Neural cell (in vitro differentiated cells): ENCODE data around the gene ASNSD1. TPM values are rescaled to one million over a fixed set of nuclear protein-coding genes. Genes with fewer than 3 reads are reported as not detected.

ENCODE experiments used
- H2AFZ ChIP-seq: fragments of 200-600, 300-800 bp; sonication (generic), shearing (Covaris generic); 2 replicates; pipeline ENCODE4 v1.6.0; 2014; ENCODE audit warnings: low read depth, mild to moderate bottlenecking, antibody characterized with exemption, low read length, moderate library complexity
- H3F3A ChIP-seq: fragments of 200-600 bp; shearing (Covaris generic); 2 replicates; pipeline ENCODE4 v1.6.1; 2016; ENCODE audit warnings: mild to moderate bottlenecking, moderate library complexity, mixed read lengths, antibody characterized with exemption, low read length; ENCODE audit not compliant: insufficient read depth, poor library complexity, severe bottlenecking
- H3K27ac ChIP-seq: fragments of 200-600, 300-800 bp; sonication (generic), shearing (Covaris generic); 2 replicates; pipeline ENCODE4 v1.5.1; 2014; ENCODE audit warnings: mild to moderate bottlenecking, low read length, moderate library complexity
- H3K27me3 ChIP-seq: fragments of 300-800, 200-600 bp; sonication (generic), shearing (Covaris generic); 2 replicates; pipeline ENCODE4 v1.6.0; 2014; ENCODE audit warnings: mild to moderate bottlenecking, low read depth, low read length, moderate library complexity; ENCODE audit not compliant: insufficient read depth
- H3K36me3 ChIP-seq: fragments of 300-800, 200-600 bp; sonication (generic), shearing (Covaris generic); 2 replicates; pipeline ENCODE4 v1.5.1; 2014; ENCODE audit warnings: mild to moderate bottlenecking, antibody characterized with exemption, low read length, moderate library complexity; ENCODE audit not compliant: insufficient read depth
- H3K4me2 ChIP-seq: fragments of 300-800, 200-600 bp; sonication (generic), shearing (Covaris generic); 2 replicates; pipeline ENCODE4 v1.6.0; 2014; ENCODE audit warnings: mild to moderate bottlenecking, low read length
- H3K4me3 ChIP-seq: fragments of 300-800, 200-600 bp; sonication (generic), shearing (Covaris generic); 2 replicates; pipeline ENCODE4 v1.5.1; 2014; ENCODE audit warnings: mild to moderate bottlenecking, low read length, moderate library complexity
- H3K79me2 ChIP-seq: fragments of 200-600 bp; shearing (Covaris generic); replicated peaks from 2 replicates; pipeline ENCODE4 v1.6.0; 2014; ENCODE audit warnings: mild to moderate bottlenecking, low read length, moderate library complexity; ENCODE audit not compliant: insufficient read depth
- H3K9ac ChIP-seq: fragments of 300-800, 200-600 bp; sonication (generic), shearing (Covaris generic); 2 replicates; pipeline ENCODE4 v1.6.1; 2016; ENCODE audit warnings: mild to moderate bottlenecking, low read length, mixed read lengths
- H3K9me2 ChIP-seq: fragments of 200-600 bp; shearing (Covaris generic); 2 replicates; pipeline ENCODE4 v1.6.1; 2016; ENCODE audit warnings: mild to moderate bottlenecking, low read length, mixed read lengths; ENCODE audit not compliant: insufficient read depth
- H3K9me3 ChIP-seq: fragments of 200-600, 300-800 bp; sonication (generic), shearing (Covaris generic); 2 replicates; pipeline ENCODE4 v1.6.1; 2016; ENCODE audit warnings: mild to moderate bottlenecking, mixed run types, low read length, moderate library complexity, mixed read lengths
- H4K20me1 ChIP-seq: fragments of 200-600 bp; shearing (Covaris generic); 2 replicates; pipeline ENCODE4 v1.6.1; 2016; ENCODE audit warnings: mild to moderate bottlenecking, mixed run types; ENCODE audit not compliant: insufficient read depth
- EP300 ChIP-seq: fragments of 450-650 bp; conservative IDR thresholded peaks from 2 replicates; pipeline ENCODE4 v1.6.1; 2014; ENCODE audit warnings: antibody characterized with exemption, mild to moderate bottlenecking, moderate library complexity; ENCODE audit not compliant: poor library complexity, severe bottlenecking
- EZH2 ChIP-seq: fragments of 200-600, 300-800 bp; shearing (Covaris generic), sonication (generic); IDR thresholded peaks from 2 replicates; pipeline ENCODE4 v1.6.1; 2014; ENCODE audit warnings: antibody characterized with exemption, low read length, borderline replicate concordance, mild to moderate bottlenecking; ENCODE audit not compliant: insufficient read depth, poor library complexity, severe bottlenecking
- MXI1 ChIP-seq: fragments of 450-650 bp; conservative IDR thresholded peaks from 2 replicates; pipeline ENCODE4 v1.6.1; 2014; ENCODE audit warnings: antibody characterized with exemption, mild to moderate bottlenecking; ENCODE audit not compliant: poor library complexity, severe bottlenecking
- POLR2AphosphoS5 ChIP-seq: IDR thresholded peaks from 2 replicates; pipeline ENCODE4 v1.6.1; 2012
- RAD21 ChIP-seq: fragments of 450-650 bp; conservative IDR thresholded peaks from 2 replicates; pipeline ENCODE4 v1.6.1; 2014; ENCODE audit warnings: antibody characterized with exemption, mild to moderate bottlenecking, moderate library complexity
- SMC3 ChIP-seq: fragments of 450-650 bp; conservative IDR thresholded peaks from 2 replicates; pipeline ENCODE4 v1.6.1; 2014; ENCODE audit warnings: antibody characterized with exemption, mild to moderate bottlenecking, moderate library complexity; ENCODE audit not compliant: poor library complexity
- TAF1 ChIP-seq: IDR thresholded peaks from 2 replicates; pipeline ENCODE4 v1.6.1; 2012; ENCODE audit warnings: low read depth
- polyA plus RNA-seq: library from polyadenylated mRNA; depleted of rRNA; stranded (reverse); fragments of >200 nt; gene quantifications from 2 replicates; pipeline ENCODE4 v1.2.3, GENCODE V29; 2014
- TF ChIP-seq, protein P1 (sequence below): fragments of 450-650 bp; IDR thresholded peaks from 2 replicates; pipeline ENCODE4 v1.5.1; 2014; ENCODE audit warnings: antibody characterized with exemption, mild to moderate bottlenecking, moderate library complexity; ENCODE audit not compliant: poor library complexity, severe bottlenecking
- TF ChIP-seq, protein P2 (sequence below): IDR thresholded peaks from 2 replicates; pipeline ENCODE4 v1.6.1; 2012; ENCODE audit warnings: borderline replicate concordance

Gene ASNSD1
- polyA plus RNA-seq, 1 donor from 2014 or later, result 94.3 TPM

DNA sequence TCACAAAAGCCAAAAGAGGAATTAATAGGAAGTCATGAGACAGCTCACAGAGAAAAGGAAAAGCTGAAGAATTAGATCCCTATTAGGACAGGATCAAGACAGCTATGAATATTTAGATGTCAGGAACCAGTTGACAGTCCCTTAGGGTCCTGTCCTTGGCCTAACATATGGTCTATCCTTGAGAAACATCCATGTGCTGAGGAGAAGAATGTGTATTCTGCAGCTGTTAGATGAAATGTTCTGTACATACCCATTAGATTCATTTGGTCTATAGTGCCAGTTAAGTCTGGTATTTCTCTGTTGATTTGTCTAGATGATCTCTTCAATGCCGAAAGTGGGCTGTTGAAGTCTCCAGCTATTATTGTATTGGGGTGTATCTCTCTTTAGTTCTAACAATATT, 43.1 kb upstream of the ASNSD1 start:
- H3K36me3 ChIP-seq, result no peaks in the 10 kb centered on the region
- no peaks in the 10 kb centered on the region for H3K9me2 ChIP-seq
- H3K4me3 ChIP-seq, result no peak overlapping the region
- H4K20me1 ChIP-seq, result no peaks in the 10 kb centered on the region
- H2AFZ ChIP-seq, result no peak overlapping the region
- H3K4me2 ChIP-seq, result no peak overlapping the region
- no peaks in the 10 kb centered on the region for H3F3A ChIP-seq
- H3K9me3 ChIP-seq, result no peaks in the 10 kb centered on the region
- no peaks in the 10 kb centered on the region for H3K79me2 ChIP-seq
- H3K9ac ChIP-seq, result no peak overlapping the region
- no peaks in the 10 kb centered on the region for H3K27me3 ChIP-seq
- no peak overlapping the region for H3K27ac ChIP-seq
- TF ChIP-seq, protein P1, sequence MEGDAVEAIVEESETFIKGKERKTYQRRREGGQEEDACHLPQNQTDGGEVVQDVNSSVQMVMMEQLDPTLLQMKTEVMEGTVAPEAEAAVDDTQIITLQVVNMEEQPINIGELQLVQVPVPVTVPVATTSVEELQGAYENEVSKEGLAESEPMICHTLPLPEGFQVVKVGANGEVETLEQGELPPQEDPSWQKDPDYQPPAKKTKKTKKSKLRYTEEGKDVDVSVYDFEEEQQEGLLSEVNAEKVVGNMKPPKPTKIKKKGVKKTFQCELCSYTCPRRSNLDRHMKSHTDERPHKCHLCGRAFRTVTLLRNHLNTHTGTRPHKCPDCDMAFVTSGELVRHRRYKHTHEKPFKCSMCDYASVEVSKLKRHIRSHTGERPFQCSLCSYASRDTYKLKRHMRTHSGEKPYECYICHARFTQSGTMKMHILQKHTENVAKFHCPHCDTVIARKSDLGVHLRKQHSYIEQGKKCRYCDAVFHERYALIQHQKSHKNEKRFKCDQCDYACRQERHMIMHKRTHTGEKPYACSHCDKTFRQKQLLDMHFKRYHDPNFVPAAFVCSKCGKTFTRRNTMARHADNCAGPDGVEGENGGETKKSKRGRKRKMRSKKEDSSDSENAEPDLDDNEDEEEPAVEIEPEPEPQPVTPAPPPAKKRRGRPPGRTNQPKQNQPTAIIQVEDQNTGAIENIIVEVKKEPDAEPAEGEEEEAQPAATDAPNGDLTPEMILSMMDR, result no peak
- TF ChIP-seq RAD21 (no peak), EP300 (no peak), POLR2AphosphoS5 (no peak), MXI1 (no peak), SMC3 (no peak), TAF1 (no peak), EZH2 (no peak)
- TF ChIP-seq, protein P2, sequence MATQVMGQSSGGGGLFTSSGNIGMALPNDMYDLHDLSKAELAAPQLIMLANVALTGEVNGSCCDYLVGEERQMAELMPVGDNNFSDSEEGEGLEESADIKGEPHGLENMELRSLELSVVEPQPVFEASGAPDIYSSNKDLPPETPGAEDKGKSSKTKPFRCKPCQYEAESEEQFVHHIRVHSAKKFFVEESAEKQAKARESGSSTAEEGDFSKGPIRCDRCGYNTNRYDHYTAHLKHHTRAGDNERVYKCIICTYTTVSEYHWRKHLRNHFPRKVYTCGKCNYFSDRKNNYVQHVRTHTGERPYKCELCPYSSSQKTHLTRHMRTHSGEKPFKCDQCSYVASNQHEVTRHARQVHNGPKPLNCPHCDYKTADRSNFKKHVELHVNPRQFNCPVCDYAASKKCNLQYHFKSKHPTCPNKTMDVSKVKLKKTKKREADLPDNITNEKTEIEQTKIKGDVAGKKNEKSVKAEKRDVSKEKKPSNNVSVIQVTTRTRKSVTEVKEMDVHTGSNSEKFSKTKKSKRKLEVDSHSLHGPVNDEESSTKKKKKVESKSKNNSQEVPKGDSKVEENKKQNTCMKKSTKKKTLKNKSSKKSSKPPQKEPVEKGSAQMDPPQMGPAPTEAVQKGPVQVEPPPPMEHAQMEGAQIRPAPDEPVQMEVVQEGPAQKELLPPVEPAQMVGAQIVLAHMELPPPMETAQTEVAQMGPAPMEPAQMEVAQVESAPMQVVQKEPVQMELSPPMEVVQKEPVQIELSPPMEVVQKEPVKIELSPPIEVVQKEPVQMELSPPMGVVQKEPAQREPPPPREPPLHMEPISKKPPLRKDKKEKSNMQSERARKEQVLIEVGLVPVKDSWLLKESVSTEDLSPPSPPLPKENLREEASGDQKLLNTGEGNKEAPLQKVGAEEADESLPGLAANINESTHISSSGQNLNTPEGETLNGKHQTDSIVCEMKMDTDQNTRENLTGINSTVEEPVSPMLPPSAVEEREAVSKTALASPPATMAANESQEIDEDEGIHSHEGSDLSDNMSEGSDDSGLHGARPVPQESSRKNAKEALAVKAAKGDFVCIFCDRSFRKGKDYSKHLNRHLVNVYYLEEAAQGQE, result no peak

DNA sequence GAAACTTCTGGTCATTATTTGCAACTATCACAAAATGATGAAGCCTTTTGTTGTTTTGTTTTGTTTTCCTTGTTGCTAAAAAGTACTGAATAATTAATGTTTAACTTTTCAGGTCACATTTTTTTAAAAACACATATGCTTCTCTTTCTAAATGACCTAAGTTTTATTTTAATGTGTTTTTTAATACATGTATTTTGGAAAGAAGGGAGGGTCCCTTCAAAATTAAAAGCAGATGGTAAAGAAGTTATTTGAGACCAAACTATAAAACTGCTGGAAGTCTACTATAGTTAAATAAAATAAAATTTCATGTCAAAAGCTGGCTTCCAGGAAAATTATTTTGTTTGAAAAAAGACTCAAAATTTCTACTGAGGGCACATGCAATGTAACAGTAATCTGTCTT, 39.5 kb upstream of the ASNSD1 start:
- Histone ChIP-seq H2AFZ (no peak overlapping the region), H3K9ac (no peak overlapping the region), H3K79me2 (no peaks in the 10 kb centered on the region)

More for the DNA sequence above, 39.5 kb upstream of the ASNSD1 start:
- H3K36me3 ChIP-seq, result no peaks in the 10 kb centered on the region
- no peaks in the 10 kb centered on the region for H3K9me3 ChIP-seq
- no peak overlapping the region for H3K4me2 ChIP-seq
- no peaks in the 10 kb centered on the region for H3K9me2 ChIP-seq
- H3F3A ChIP-seq, result no peaks in the 10 kb centered on the region
- no peak overlapping the region for H3K4me3 ChIP-seq
- no peak for TF ChIP-seq POLR2AphosphoS5
- TF ChIP-seq EZH2, result no peak
- no peak for TF ChIP-seq EP300
- no peak for TF ChIP-seq TAF1
- TF ChIP-seq, protein P2, result no peak
- TF ChIP-seq, protein P1, result no peak
- no peak for TF ChIP-seq SMC3
- no peak for TF ChIP-seq MXI1
- TF ChIP-seq RAD21, result no peak
- H4K20me1 ChIP-seq, result no peaks in the 10 kb centered on the region
- no peak overlapping the region for H3K27ac ChIP-seq
- H3K27me3 ChIP-seq, result no peaks in the 10 kb centered on the region
